Nephron progenitor cell (in vitro differentiated cells): ENCODE data around the gene CCBE1.

ENCODE experiments used
- DNase-seq: peaks from one replicate; pipeline ENCODE4 v3.0.0; 2021
- H3K27ac Mint-ChIP-seq: 2 replicates; pipeline ENCODE4 v1.8.0; 2021; ENCODE audit warnings: mild to moderate bottlenecking, moderate library complexity, mixed read lengths
- H3K27me3 Mint-ChIP-seq: 2 replicates; pipeline ENCODE4 v1.8.0; 2021; ENCODE audit warnings: mild to moderate bottlenecking, low read depth, mixed read lengths; ENCODE audit not compliant: poor library complexity
- H3K36me3 Mint-ChIP-seq: 2 replicates; pipeline ENCODE4 v1.8.0; 2021; ENCODE audit warnings: low read depth, mixed read lengths
- H3K4me1 Mint-ChIP-seq: 2 replicates; pipeline ENCODE4 v1.8.0; 2021; ENCODE audit warnings: mixed read lengths
- H3K4me3 Mint-ChIP-seq: 2 replicates; pipeline ENCODE4 v1.8.0; 2021; ENCODE audit warnings: mild to moderate bottlenecking, moderate library complexity, mixed read lengths
- H3K9me3 Mint-ChIP-seq: 2 replicates; pipeline ENCODE4 v1.8.0; 2021; ENCODE audit warnings: mild to moderate bottlenecking, moderate library complexity, mixed read lengths
- TF ChIP-seq, protein P1 (sequence below): fragments of 200-600 bp; sonication (generic); IDR thresholded peaks from 2 replicates; pipeline ENCODE4 v1.5.0; 2021; ENCODE audit warnings: antibody characterized with exemption

Gene CCBE1

DNA sequence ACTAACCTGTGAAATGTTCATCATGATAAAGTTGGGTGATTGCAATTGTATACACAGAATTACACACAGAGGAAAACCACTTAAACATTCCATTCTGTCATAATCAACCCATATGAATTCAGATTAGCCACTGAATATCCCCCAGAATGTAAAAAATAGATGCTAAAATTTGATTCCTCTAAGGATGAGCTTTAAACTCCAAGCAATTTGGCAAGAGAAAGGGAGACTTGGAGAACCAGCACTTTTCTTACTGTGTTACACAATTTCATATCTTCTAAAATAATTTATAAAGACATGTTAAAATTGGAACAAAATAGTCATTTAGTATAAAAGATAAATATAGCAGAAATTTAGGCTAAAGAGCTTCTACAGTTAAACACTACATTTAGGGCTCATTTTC is 191.9 kb downstream of the CCBE1 start:
- H3K4me3 Mint-ChIP-seq = no peak overlapping the region
- H3K27me3 Mint-ChIP-seq = peaks cover 6% of the 10 kb centered on the region
- no peak overlapping the region for H3K27ac Mint-ChIP-seq
- peaks cover 46% of the 10 kb centered on the region for H3K4me1 Mint-ChIP-seq
- DNase-seq = no peak
- peaks cover 9% of the 10 kb centered on the region for H3K36me3 Mint-ChIP-seq
- peaks cover 23% of the 10 kb centered on the region for H3K9me3 Mint-ChIP-seq
- TF ChIP-seq, protein P1, sequence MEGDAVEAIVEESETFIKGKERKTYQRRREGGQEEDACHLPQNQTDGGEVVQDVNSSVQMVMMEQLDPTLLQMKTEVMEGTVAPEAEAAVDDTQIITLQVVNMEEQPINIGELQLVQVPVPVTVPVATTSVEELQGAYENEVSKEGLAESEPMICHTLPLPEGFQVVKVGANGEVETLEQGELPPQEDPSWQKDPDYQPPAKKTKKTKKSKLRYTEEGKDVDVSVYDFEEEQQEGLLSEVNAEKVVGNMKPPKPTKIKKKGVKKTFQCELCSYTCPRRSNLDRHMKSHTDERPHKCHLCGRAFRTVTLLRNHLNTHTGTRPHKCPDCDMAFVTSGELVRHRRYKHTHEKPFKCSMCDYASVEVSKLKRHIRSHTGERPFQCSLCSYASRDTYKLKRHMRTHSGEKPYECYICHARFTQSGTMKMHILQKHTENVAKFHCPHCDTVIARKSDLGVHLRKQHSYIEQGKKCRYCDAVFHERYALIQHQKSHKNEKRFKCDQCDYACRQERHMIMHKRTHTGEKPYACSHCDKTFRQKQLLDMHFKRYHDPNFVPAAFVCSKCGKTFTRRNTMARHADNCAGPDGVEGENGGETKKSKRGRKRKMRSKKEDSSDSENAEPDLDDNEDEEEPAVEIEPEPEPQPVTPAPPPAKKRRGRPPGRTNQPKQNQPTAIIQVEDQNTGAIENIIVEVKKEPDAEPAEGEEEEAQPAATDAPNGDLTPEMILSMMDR = no peak

DNA sequence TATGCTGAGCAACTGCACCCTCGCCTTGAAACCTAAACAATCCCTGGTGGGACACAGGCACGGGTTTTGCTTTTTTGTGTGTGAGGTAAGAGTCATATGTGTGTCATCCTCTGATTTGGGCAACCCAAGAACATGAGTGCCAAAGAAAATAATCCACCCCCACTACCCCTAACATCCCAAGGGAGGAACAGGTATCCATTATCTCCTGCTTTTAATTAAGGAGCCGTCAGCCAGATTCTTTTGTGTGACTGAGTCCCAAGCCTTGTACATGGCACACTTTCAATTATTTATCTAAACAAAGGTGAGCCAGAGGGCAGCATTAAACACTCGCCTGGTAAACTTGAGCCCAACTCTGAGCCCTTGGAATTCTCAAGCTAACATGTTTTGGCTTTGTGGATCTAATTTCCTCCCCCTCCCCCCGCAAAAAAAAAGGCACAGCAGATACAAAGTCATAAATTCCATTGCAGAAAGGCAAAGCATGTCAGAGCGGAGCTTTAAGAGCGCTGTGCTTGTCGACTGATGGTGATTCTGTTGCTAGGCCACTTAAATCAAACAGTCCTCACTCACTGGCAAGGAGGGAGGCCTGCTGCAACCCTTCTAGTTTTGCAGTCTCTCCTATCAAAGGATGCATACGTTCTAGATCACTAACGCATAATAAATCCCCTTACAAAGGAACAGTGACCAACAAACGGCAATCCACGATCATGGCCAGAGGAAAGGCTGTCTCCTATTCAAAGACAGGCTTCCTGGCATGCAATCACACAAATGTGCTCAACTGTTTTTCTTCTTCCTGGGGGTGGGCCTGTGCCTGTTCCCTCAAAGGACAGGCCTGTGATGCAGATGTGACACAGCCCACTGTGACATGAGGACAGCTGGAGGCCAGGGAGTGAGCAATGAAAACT is 194.7 kb downstream of the CCBE1 start:
- peak; percentile 47 for DNase-seq
- peaks cover 52% of the 10 kb centered on the region for H3K4me1 Mint-ChIP-seq

DNA sequence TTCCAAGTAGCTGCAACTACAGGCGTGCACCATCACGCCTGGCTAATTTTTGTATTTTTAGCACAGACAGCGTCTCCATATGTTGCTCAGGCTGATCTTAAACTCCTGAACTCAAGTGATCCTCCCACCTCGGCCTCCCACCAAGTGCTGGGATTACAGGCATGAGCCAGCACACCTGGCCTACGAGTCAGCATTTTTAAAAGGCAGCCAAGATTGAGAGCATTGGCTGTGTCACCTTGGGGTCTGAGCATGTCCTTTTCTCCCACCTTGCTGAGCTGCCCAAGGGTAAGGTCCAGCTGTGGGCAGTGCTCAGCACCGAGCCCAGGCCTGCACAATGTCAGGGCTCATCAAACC is 195.3 kb downstream of the CCBE1 start:
- peaks cover 50% of the 10 kb centered on the region for H3K9me3 Mint-ChIP-seq
- peak overlapping the region; percentile 21 for H3K4me3 Mint-ChIP-seq
- peaks cover 52% of the 10 kb centered on the region for H3K4me1 Mint-ChIP-seq
- peaks cover 2% of the 10 kb centered on the region for H3K27me3 Mint-ChIP-seq
- no peak for DNase-seq
- peak overlapping the region; percentile 91 for H3K27ac Mint-ChIP-seq
- peaks cover 23% of the 10 kb centered on the region for H3K36me3 Mint-ChIP-seq
- TF ChIP-seq, protein P1 = no peak

More for the DNA sequence above, 194.7 kb downstream of the CCBE1 start:
- TF ChIP-seq, protein P1 = no peak
- peaks cover 26% of the 10 kb centered on the region for H3K36me3 Mint-ChIP-seq
- H3K27me3 Mint-ChIP-seq = peaks cover 6% of the 10 kb centered on the region
- H3K9me3 Mint-ChIP-seq = peaks cover 48% of the 10 kb centered on the region
- peak overlapping the region; percentile 21 for H3K4me3 Mint-ChIP-seq
- peak overlapping the region; percentile 91 for H3K27ac Mint-ChIP-seq

DNA sequence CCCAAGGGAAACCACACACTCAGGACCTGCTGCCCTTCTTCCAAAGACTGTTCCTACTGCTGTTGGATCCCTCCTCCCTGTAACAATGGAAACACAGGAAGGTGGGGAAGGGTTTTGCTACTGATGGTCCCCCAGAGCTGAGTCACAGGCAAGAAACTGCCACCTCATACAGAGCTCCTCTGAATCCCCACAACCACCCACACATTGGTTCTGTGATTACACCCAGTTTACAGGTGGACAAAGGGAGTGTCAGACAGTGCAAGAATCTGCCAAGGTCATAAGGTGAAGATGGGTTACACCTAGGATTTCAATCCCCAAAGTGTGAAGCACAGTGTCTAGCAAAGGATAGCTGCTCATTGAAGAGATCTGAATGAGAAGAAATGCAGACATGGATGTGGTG is 196.5 kb downstream of the CCBE1 start:
- H3K9me3 Mint-ChIP-seq = peaks cover 49% of the 10 kb centered on the region
- H3K27ac Mint-ChIP-seq = no peak overlapping the region
- peaks cover 52% of the 10 kb centered on the region for H3K4me1 Mint-ChIP-seq
- no peak for DNase-seq
- TF ChIP-seq, protein P1 = no peak
- H3K4me3 Mint-ChIP-seq = no peak overlapping the region
- H3K27me3 Mint-ChIP-seq = peaks cover 3% of the 10 kb centered on the region
- peaks cover 22% of the 10 kb centered on the region for H3K36me3 Mint-ChIP-seq

DNA sequence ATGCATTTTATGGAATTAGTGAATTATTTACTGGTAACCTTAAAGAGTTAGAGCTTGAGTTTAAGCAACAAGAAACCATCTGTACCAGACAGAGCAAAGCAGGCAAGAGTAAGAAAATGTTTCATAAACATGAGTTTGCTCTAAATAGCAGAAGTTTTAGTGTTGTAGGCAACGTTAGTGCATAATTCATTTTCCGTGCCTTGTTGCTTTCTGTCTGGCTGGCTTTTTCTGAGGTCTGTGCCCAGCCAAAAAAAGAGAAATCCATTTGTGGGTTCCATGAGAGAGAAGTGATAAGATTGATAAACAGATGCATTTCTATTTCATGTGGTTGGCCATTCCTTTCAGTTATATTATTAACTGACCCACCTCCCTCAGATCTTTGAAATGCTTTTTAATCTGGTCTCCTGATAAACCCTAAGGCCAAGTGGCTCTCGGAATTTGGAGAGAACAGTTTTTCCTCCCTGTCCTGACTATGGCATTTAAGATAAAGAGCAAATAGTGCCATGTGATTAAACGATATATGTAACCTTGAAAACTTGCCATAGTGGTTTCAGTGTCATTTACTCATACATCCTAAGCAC is 198.6 kb downstream of the CCBE1 start:
- H3K27ac Mint-ChIP-seq = no peak overlapping the region
- H3K9me3 Mint-ChIP-seq = peaks cover 67% of the 10 kb centered on the region
- H3K36me3 Mint-ChIP-seq = peaks cover 33% of the 10 kb centered on the region
- no peak overlapping the region for H3K4me3 Mint-ChIP-seq
- peaks cover 11% of the 10 kb centered on the region for H3K27me3 Mint-ChIP-seq
- TF ChIP-seq, protein P1 = no peak
- H3K4me1 Mint-ChIP-seq = peaks cover 42% of the 10 kb centered on the region
- DNase-seq = no peak
